NCI-H187 (cell line): Measurements from ENCODE around the gene SUMO4.

Experiments
- DNase-seq, 2 experiments: peaks; one replicate each; lab custom pipeline; 2025; lab: John Stamatoyannopoulos, UW

Gene SUMO4

GRCh38 chr6:149389509-149390297 is 10.4 kb upstream of the SUMO4 start:
- no peak for DNase-seq

GRCh38 chr6:149392093-149392492 is 8.0 kb upstream of the SUMO4 start:
- DNase-seq, result no peak

- DNase-seq, result no peak
These were observed 7.5 kb upstream of the SUMO4 start for GRCh38 chr6:149392535-149392934.

- DNase-seq, result no peak
These were observed 6.9 kb upstream of the SUMO4 start for GRCh38 chr6:149393002-149393679.

- DNase-seq, result no peak
These were observed 4.9 kb upstream of the SUMO4 start for GRCh38 chr6:149395185-149395584.

GRCh38 chr6:149397384-149397783 is 2.7 kb upstream of the SUMO4 start:
- DNase-seq, result no peak

- DNase-seq, result no peak
These were observed 3.5 kb downstream of the SUMO4 start for GRCh38 chr6:149403534-149403933.

- no peak for DNase-seq
These were observed 6.0 kb downstream of the SUMO4 start for GRCh38 chr6:149405823-149406765.

GRCh38 chr6:149409617-149410016 is 9.6 kb downstream of the SUMO4 start:
- DNase-seq, result no peak

GRCh38 chr6:149410557-149410956 is 10.5 kb downstream of the SUMO4 start:
- DNase-seq, result no peak

- no peak for DNase-seq
These were observed 13.9 kb downstream of the SUMO4 start for GRCh38 chr6:149414009-149414408.

- no peak for DNase-seq
These were observed 14.8 kb downstream of the SUMO4 start for GRCh38 chr6:149414821-149415220.

- no peak for DNase-seq
These were observed 19.8 kb downstream of the SUMO4 start for GRCh38 chr6:149419696-149420404.

- DNase-seq, result no peak
These were observed 21.1 kb downstream of the SUMO4 start for GRCh38 chr6:149421132-149421531.

- DNase-seq, result no peak
These were observed 22.5 kb downstream of the SUMO4 start for GRCh38 chr6:149422581-149422980.

GRCh38 chr6:149423964-149424440 is 23.9 kb downstream of the SUMO4 start:
- DNase-seq, result no peak

GRCh38 chr6:149425224-149425623 is 25.2 kb downstream of the SUMO4 start:
- no peak for DNase-seq

GRCh38 chr6:149425754-149426153 is 25.7 kb downstream of the SUMO4 start:
- DNase-seq, result no peak

GRCh38 chr6:149428606-149429005 is 28.5 kb downstream of the SUMO4 start:
- DNase-seq, result no peak

- DNase-seq, result no peak
These were observed 29.6 kb downstream of the SUMO4 start for GRCh38 chr6:149429427-149430360.
